WERI-Rb-1 (cell line): ENCODE results near the gene GSTCD.
"Not testable (repeated sequence)": the region's sequence is repeated elsewhere in the genome, so short reads cannot be mapped to it uniquely, and the experiment has no call there.

Source experiments
- DNase-seq: peaks from one replicate; pipeline ENCODE4 v3.0.0-alpha.2; 2020
- H3K27ac ChIP-seq: fragments of 250-450 bp; sonication (Bioruptor Pico); 2 replicates; pipeline ENCODE4 v1.5.1; 2020; ENCODE audit warnings: mild to moderate bottlenecking, moderate library complexity
- H3K27me3 ChIP-seq: fragments of 250-450 bp; sonication (Bioruptor Pico); 2 replicates; pipeline ENCODE4 v1.5.1; 2021; ENCODE audit warnings: mild to moderate bottlenecking, low read depth, moderate library complexity; ENCODE audit not compliant: insufficient read depth, severe bottlenecking
- H3K36me3 ChIP-seq: fragments of 250-450 bp; sonication (Bioruptor Pico); 2 replicates; pipeline ENCODE4 v1.5.1; 2020; ENCODE audit warnings: mild to moderate bottlenecking, moderate library complexity
- H3K4me3 ChIP-seq: 2 replicates; pipeline ENCODE4 v1.5.1; 2011; ENCODE audit warnings: low read depth, mild to moderate bottlenecking, control low read depth, low read length
- H3K9me3 ChIP-seq: fragments of 250-450 bp; sonication (Bioruptor Pico); 2 replicates; pipeline ENCODE4 v1.5.1; 2021; ENCODE audit warnings: mild to moderate bottlenecking, moderate library complexity; ENCODE audit not compliant: severe bottlenecking
- CTCF ChIP-seq: IDR thresholded peaks from 2 replicates; pipeline ENCODE4 v1.5.1; 2011; ENCODE audit warnings: low read depth, mild to moderate bottlenecking, control low read depth, inconsistent platforms, low read length

GSTCD gene

GRCh38 chr4:105719204-105719603 lies 10.6 kb downstream of the GSTCD start:
- no peaks in the 10 kb centered on the region for H3K9me3 ChIP-seq
- DNase-seq: no peak
- no peak for TF ChIP-seq CTCF
- H3K36me3 ChIP-seq: peaks cover 12% of the 10 kb centered on the region
- H3K4me3 ChIP-seq: no peak overlapping the region
- no peaks in the 10 kb centered on the region for H3K27me3 ChIP-seq
- no peak overlapping the region for H3K27ac ChIP-seq

- peaks cover 8% of the 10 kb centered on the region for H3K9me3 ChIP-seq
- no peak for TF ChIP-seq CTCF
- no peak overlapping the region for H3K27ac ChIP-seq
- H3K4me3 ChIP-seq: no peak overlapping the region
- DNase-seq: no peak
- no peaks in the 10 kb centered on the region for H3K27me3 ChIP-seq
- H3K36me3 ChIP-seq: peaks cover 12% of the 10 kb centered on the region
Measured at GRCh38 chr4:105725623-105726022, 17.0 kb downstream of the GSTCD start.

GRCh38 chr4:105729895-105730294 lies 21.3 kb downstream of the GSTCD start:
- not testable (repeated sequence) for H3K27ac ChIP-seq, H3K4me3 ChIP-seq, H3K36me3 ChIP-seq, DNase-seq, H3K9me3 ChIP-seq, H3K27me3 ChIP-seq

- not testable (repeated sequence) for H3K27ac ChIP-seq, DNase-seq, H3K27me3 ChIP-seq, H3K9me3 ChIP-seq, H3K4me3 ChIP-seq, H3K36me3 ChIP-seq
Measured at GRCh38 chr4:105735217-105735616, 26.6 kb downstream of the GSTCD start.

- DNase-seq: no peak
- no peaks in the 10 kb centered on the region; the same call in 1 of the 2 replicates for H3K36me3 ChIP-seq
- peaks cover 5% of the 10 kb centered on the region for H3K9me3 ChIP-seq
- TF ChIP-seq CTCF: no peak
- no peaks in the 10 kb centered on the region for H3K27me3 ChIP-seq
- H3K27ac ChIP-seq: no peak overlapping the region
- H3K4me3 ChIP-seq: no peak overlapping the region
Measured at GRCh38 chr4:105741548-105741947, 33.0 kb downstream of the GSTCD start.

GRCh38 chr4:105748222-105748621 lies 39.6 kb downstream of the GSTCD start:
- H3K27me3 ChIP-seq: no peaks in the 10 kb centered on the region
- no peaks in the 10 kb centered on the region for H3K36me3 ChIP-seq
- no peak overlapping the region for H3K4me3 ChIP-seq
- no peak for DNase-seq
- no peak for TF ChIP-seq CTCF
- no peak overlapping the region for H3K27ac ChIP-seq
- no peaks in the 10 kb centered on the region for H3K9me3 ChIP-seq

GRCh38 chr4:105751718-105752299 lies 43.2 kb downstream of the GSTCD start:
- Histone ChIP-seq H3K27ac (no peak overlapping the region), H3K9me3 (no peaks in the 10 kb centered on the region), H3K27me3 (no peaks in the 10 kb centered on the region), H3K36me3 (no peaks in the 10 kb centered on the region), H3K4me3 (no peak overlapping the region)
- DNase-seq: no peak
- no peak for TF ChIP-seq CTCF
